NCI-H2171 treated with DMSO at 0.1 percent for 48 hours (cell line): ENCODE data around the gene SYNJ2.

Experiments
- DNase-seq: peaks from one replicate; lab custom pipeline; 2025; lab: John Stamatoyannopoulos, UW

Gene SYNJ2

GRCh38 chr6:158131926-158132325 is 150.3 kb downstream of the SYNJ2 start:
- DNase-seq, result peak; percentile 61

GRCh38 chr6:158142789-158143188 is 161.1 kb downstream of the SYNJ2 start:
- DNase-seq, result no peak

GRCh38 chr6:158143700-158144099 is 162.0 kb downstream of the SYNJ2 start:
- no peak for DNase-seq
